H1 (cell line): ENCODE measurements around the gene PBX1. TPM values are rescaled to one million over a fixed set of nuclear protein-coding genes. Genes with fewer than 3 reads are reported as not detected.

ENCODE experiments used
- CTCF ChIA-PET: fragments of 300-600 bp; sonication (Branson Sonifier 250); formaldehyde crosslinking; loops from one replicate; lab custom pipeline; 2021; ENCODE audit not compliant: partially characterized antibody; lab: Charles Lee
- POLR2A ChIA-PET: fragments of 300-600 bp; sonication (Branson Sonifier 250); formaldehyde crosslinking; loops from one replicate; lab custom pipeline; 2021; ENCODE audit warnings: inconsistent platforms; ENCODE audit not compliant: partially characterized antibody; lab: Charles Lee
- DNase-seq, 2 experiments: peaks; one replicate each; pipeline versions ENCODE4 v3.0.0 to v3.0.0-alpha.2; 2010 to 2022; ENCODE audit warnings: low spot score in 2 of 2, low read depth in 1 of 2, mixed read lengths in 1 of 2
- FAIRE-seq: peaks from 2 replicates; lab custom pipeline; 2011; peaks lifted over from hg19 to GRCh38; lab: Jason Lieb, UNC
- H2AFZ ChIP-seq: 2 replicates; pipeline ENCODE4 v1.8.1; 2012; ENCODE audit warnings: low read length, inconsistent platforms
- H2AK5ac ChIP-seq: 2 replicates; pipeline ENCODE4 v1.6.1; 2013; ENCODE audit warnings: low read depth, low read length
- H2BK120ac ChIP-seq: replicated peaks from 2 replicates; pipeline ENCODE3; 2013; ENCODE audit warnings: low read depth, low read length, inconsistent platforms
- H2BK12ac ChIP-seq: 2 replicates; pipeline ENCODE4 v1.6.1; 2013; ENCODE audit warnings: low read depth, low read length
- H2BK15ac ChIP-seq: 2 replicates; pipeline ENCODE4 v1.6.1; 2013; ENCODE audit warnings: low read length
- H2BK20ac ChIP-seq: 2 replicates; pipeline ENCODE4 v1.6.1; 2013; ENCODE audit warnings: low read length
- H2BK5ac ChIP-seq: 2 replicates; pipeline ENCODE4 v1.6.1; 2013; ENCODE audit warnings: low read depth, low read length
- H3K14ac ChIP-seq: 2 replicates; pipeline ENCODE4 v1.6.1; 2013; ENCODE audit warnings: inconsistent platforms; ENCODE audit not compliant: insufficient read length
- H3K18ac ChIP-seq: 2 replicates; pipeline ENCODE4 v1.6.1; 2013; ENCODE audit warnings: low read length; ENCODE audit errors: extremely low read depth
- H3K23ac ChIP-seq: 2 replicates; pipeline ENCODE4 v1.6.1; 2013; ENCODE audit warnings: inconsistent platforms; ENCODE audit not compliant: insufficient read length
- H3K23me2 ChIP-seq: 2 replicates; pipeline ENCODE4 v1.6.1; 2013; ENCODE audit warnings: low read depth, low read length
- H3K27ac ChIP-seq: 2 replicates; pipeline ENCODE4 v1.6.1; 2011; ENCODE audit warnings: low read depth, low read length, inconsistent platforms
- H3K27me3 ChIP-seq, 4 experiments: replicated peaks in 1 of 4; 1 replicate in 1 of 4; 2 replicates in 3 of 4; pipeline versions ENCODE4 v1.6.1 to v1.8.1; 2011 to 2013; ENCODE audit warnings: low read length in 3 of 4, mild to moderate bottlenecking in 3 of 4, inconsistent platforms in 2 of 4, mixed read lengths in 2 of 4, moderate library complexity in 1 of 4; ENCODE audit not compliant: control insufficient read depth in 3 of 4, insufficient read depth in 3 of 4; ENCODE audit errors: extremely low read depth in 1 of 4
- H3K36me3 ChIP-seq, 4 experiments: 2 replicates each; pipeline versions ENCODE4 v1.6.1 to v1.8.1; 2011 to 2013; ENCODE audit warnings: mild to moderate bottlenecking in 4 of 4, low read length in 3 of 4, moderate library complexity in 2 of 4, control low read depth in 1 of 4, inconsistent platforms in 1 of 4; ENCODE audit not compliant: insufficient read depth in 4 of 4, control insufficient read depth in 2 of 4
- H3K4ac ChIP-seq: replicated peaks from 2 replicates; pipeline ENCODE3; 2013; ENCODE audit warnings: low read length, low read depth, mixed read lengths, inconsistent platforms; ENCODE audit not compliant: insufficient read length
- H3K4me1 ChIP-seq, 4 experiments: replicated peaks in 1 of 4; 1 replicate in 1 of 4; 2 replicates in 3 of 4; pipeline versions ENCODE4 v1.6.1 to v1.8.1; 2011 to 2013; ENCODE audit warnings: low read length in 3 of 4, inconsistent platforms in 2 of 4, mixed read lengths in 1 of 4; ENCODE audit not compliant: insufficient read depth in 4 of 4, control insufficient read depth in 3 of 4
- H3K4me2 ChIP-seq, 2 experiments: 2 replicates each; pipeline versions ENCODE4 v1.6.1 to v1.8.1; 2011 to 2013; ENCODE audit warnings: low read depth in 2 of 2, low read length in 2 of 2, control low read depth in 1 of 2, inconsistent platforms in 1 of 2, mild to moderate bottlenecking in 1 of 2; ENCODE audit not compliant: insufficient read depth in 1 of 2
- H3K4me3 ChIP-seq, 4 experiments: fragments of 200-600, 300-600 bp in 1 of 4; sonication (generic), shearing (Covaris generic), sonication (Bioruptor Twin) in 1 of 4; 2 replicates each; pipeline versions ENCODE4 v1.5.1 to v1.8.1; 2011 to 2016; ENCODE audit warnings: low read length in 4 of 4, low read depth in 3 of 4, control low read depth in 2 of 4, inconsistent platforms in 2 of 4, mild to moderate bottlenecking in 2 of 4, mixed read lengths in 1 of 4, moderate library complexity in 1 of 4; ENCODE audit not compliant: insufficient read depth in 2 of 4; ENCODE audit errors: extremely low read depth in 1 of 4
- H3K56ac ChIP-seq: replicated peaks from 2 replicates; pipeline ENCODE3; 2013; ENCODE audit warnings: low read depth, mild to moderate bottlenecking, mixed read lengths, low read length, inconsistent platforms; ENCODE audit not compliant: insufficient read length
- H3K79me1 ChIP-seq: 2 replicates; pipeline ENCODE4 v1.6.1; 2013; ENCODE audit warnings: low read depth, low read length, control low read depth
- H3K79me2 ChIP-seq, 2 experiments: 2 replicates each; pipeline versions ENCODE4 v1.6.1 to v1.8.1; 2012 to 2013; ENCODE audit warnings: low read length in 2 of 2, mild to moderate bottlenecking in 2 of 2, inconsistent platforms in 1 of 2; ENCODE audit not compliant: insufficient read depth in 2 of 2, control insufficient read depth in 1 of 2
- H3K9ac ChIP-seq, 4 experiments: replicated peaks in 1 of 4; 1 replicate in 1 of 4; 2 replicates in 3 of 4; pipeline versions ENCODE4 v1.6.1 to v1.8.1; 2011 to 2013; ENCODE audit warnings: low read depth in 3 of 4, low read length in 3 of 4, control low read depth in 2 of 4, mild to moderate bottlenecking in 2 of 4, moderate library complexity in 2 of 4, inconsistent platforms in 1 of 4; ENCODE audit errors: extremely low read depth in 1 of 4
- H3K9me3 ChIP-seq, 2 experiments: 2 replicates each; pipeline versions ENCODE4 v1.6.1 to v1.8.1; 2012 to 2013; ENCODE audit warnings: mild to moderate bottlenecking in 2 of 2, moderate library complexity in 2 of 2, control low read depth in 1 of 2, inconsistent platforms in 1 of 2, low read depth in 1 of 2, low read length in 1 of 2, mixed read lengths in 1 of 2; ENCODE audit not compliant: insufficient read depth in 2 of 2
- H4K20me1 ChIP-seq, 2 experiments: replicated peaks in 1 of 2; 2 replicates each; pipeline versions ENCODE3 to v1.8.1; 2011 to 2013; ENCODE audit warnings: inconsistent platforms in 2 of 2, low read length in 2 of 2, mild to moderate bottlenecking in 1 of 2; ENCODE audit not compliant: insufficient read depth in 2 of 2, control insufficient read depth in 1 of 2
- H4K5ac ChIP-seq: 2 replicates; pipeline ENCODE4 v1.6.1; 2013; ENCODE audit warnings: low read length, low read depth, mixed read lengths, inconsistent platforms; ENCODE audit not compliant: insufficient read length
- H4K8ac ChIP-seq: 2 replicates; pipeline ENCODE4 v1.8.0; 2013; ENCODE audit warnings: mild to moderate bottlenecking, moderate library complexity, low read length, inconsistent platforms; ENCODE audit not compliant: insufficient read depth; ENCODE audit errors: extremely low read depth
- H4K91ac ChIP-seq: replicated peaks from 2 replicates; pipeline ENCODE3; 2013; ENCODE audit warnings: low read length, mixed read lengths, inconsistent platforms; ENCODE audit not compliant: insufficient read length
- CREB1 ChIP-seq: IDR thresholded peaks from 2 replicates; pipeline ENCODE4 v1.6.1; 2012; ENCODE audit warnings: inconsistent platforms
- CTCF ChIP-seq, 3 experiments: IDR thresholded peaks; 1 replicate in 2 of 3; 2 replicates in 1 of 3; pipeline versions ENCODE4 v1.5.1 to v1.6.1; 2011; ENCODE audit warnings: low read length in 3 of 3, mild to moderate bottlenecking in 3 of 3, inconsistent platforms in 2 of 3, low read depth in 1 of 3, moderate library complexity in 1 of 3; ENCODE audit not compliant: insufficient read depth in 1 of 3; ENCODE audit errors: control extremely low read depth in 1 of 3
- RAD21 ChIP-seq, 2 experiments: IDR thresholded peaks in 1 of 2; conservative IDR thresholded peaks in 1 of 2; 2 replicates each; pipeline ENCODE4 v1.6.1; 2011; ENCODE audit warnings: low read depth in 2 of 2, low read length in 2 of 2, improper control_type of control experiment in 1 of 2, inconsistent platforms in 1 of 2, mild to moderate bottlenecking in 1 of 2, moderate library complexity in 1 of 2
- WGBS, 2 experiments: shearing (Covaris generic) in 1 of 2; methylation state at CpG; one replicate each; pipeline versions ENCODE4 v1.1.6 to v1.1.7; 2013 to 2015; ENCODE audit warnings: low lambda C conversion rate in 2 of 2, mixed read lengths in 2 of 2, inconsistent platforms in 1 of 2, low coverage in 1 of 2, missing lambda C conversion rate in 1 of 2; ENCODE audit not compliant: insufficient replicate concordance in 2 of 2, insufficient coverage in 1 of 2, insufficient read length in 1 of 2; ENCODE audit errors: extremely low coverage in 1 of 2, missing lambda C conversion rate in 1 of 2; 5-methylcytosine and 5-hydroxymethylcytosine counted together
- polyA plus RNA-seq, 7 experiments: library from polyadenylated mRNA; depleted of rRNA in 3 of 7; stranded (reverse) in 5 of 7; unstranded in 2 of 7; fragments of >200 nt in 5 of 7; fragments of 200-250 nt in 2 of 7; gene quantifications; 1 replicate in 5 of 7; 2 replicates in 1 of 7; 4 replicates in 1 of 7; pipeline versions ENCODE4 v1.2.1 to v1.2.3, GENCODE V29; 2011 to 2013; ENCODE audit warnings: missing spikeins in 2 of 7, mixed read lengths in 2 of 7
- total RNA-seq: library from RNA; stranded (reverse); fragmentation: NEBNext Ultra II Directional; extraction: Animal tissue kit (Norgen Biotek cat#: 25700); gene quantifications from 2 replicates; pipeline ENCODE4 v1.2.1, GENCODE V29; 2021

The PBX1 gene
- total and polyA plus RNA-seq, 2 of the 8 experiments (the other 6 are each of a cell fraction or from before 2014, with no cell fraction given): 87.4 to 124 TPM

- Histone ChIP-seq H3K23ac (no peak overlapping the region), H4K5ac (no peak overlapping the region), H3K23me2 (no peaks in the 10 kb centered on the region), H2AFZ (no peak overlapping the region), H3K79me2 (peaks cover 3 to 97% of the 10 kb centered on the region in 2 experiments; a peak in 3 of 4 replicates), H3K4ac (no peak overlapping the region), H3K36me3 (peaks cover 0 to 9% (median 3%) of the 10 kb centered on the region in 4 experiments; a peak in 4 of 8 replicates), H3K79me1 (peaks cover 11% of the 10 kb centered on the region; the same call in 1 of the 2 replicates), H2BK120ac (no peak overlapping the region), H3K9ac (no peak overlapping the region), H4K91ac (no peak overlapping the region), H4K20me1 (peaks cover 13 to 14% of the 10 kb centered on the region in 2 experiments), H3K4me3 (no peak overlapping the region), H3K4me1 (peaks cover 0 to 16% (median 10%) of the 10 kb centered on the region in 4 experiments; a peak in 4 of 7 replicates), H2BK5ac (no peak overlapping the region), H4K8ac (no peak overlapping the region), H2AK5ac (no peak overlapping the region), H3K18ac (no peak overlapping the region), H2BK12ac (no peak overlapping the region), H2BK20ac (no peak overlapping the region), H3K4me2 (no peak overlapping the region), H3K27me3 (no peaks in the 10 kb centered on the region), H3K56ac (no peak overlapping the region), H2BK15ac (no peak overlapping the region), H3K9me3 (no peaks in the 10 kb centered on the region), H3K14ac (no peak overlapping the region), H3K27ac (no peak overlapping the region)
- TF ChIP-seq RAD21 (IDR thresholded peaks at IDR 0.05 in 1 of 2, conservative IDR thresholded peaks at IDR 0.05 in 1 of 2; ENCODE audit: low read depth in 2 of 2, low read length in 2 of 2) (0 out of 4 replicates have a peak, but pooled peaks of 1 of the 2 experiments have one; percentile 6), CTCF (IDR thresholded peaks at IDR 0.05; ENCODE audit: control extremely low read depth in 1 of 3, insufficient read depth in 1 of 3, low read depth in 1 of 3, low read length in 3 of 3) (peak in 1 of 3 experiments; percentile 39; a peak in 1 of 4 replicates), CREB1 (no peak)
- 91% methylated on average over 7 of the region's 7 CpGs; no CpG with 5 or more reads in 1 of the 2 experiments for WGBS, 2 experiments
- POLR2A ChIA-PET: interaction anchor here (0.7 to 1.3 kb wide), 4 partner anchors 9 to 162 kb away, joined by 3 read pairs; partner anchors contain the start of gene PBX1
- no peak for DNase-seq
- CTCF ChIA-PET: interaction anchor here (0.7 to 3.3 kb wide), 42 partner anchors 8 to 428 kb away, joined by 3 to 34 read pairs (median 4); no protein-coding TSS in a partner anchor
- FAIRE-seq: no peak
These were observed 66.1 kb downstream of the PBX1 start for GRCh38 chr1:164625004-164625617.
